Inflammatory macrophage (primary cell): Measurements from ENCODE around the gene NKIRAS2.

Experiments
- DNase-seq, 2 donors: peaks; one replicate each; pipeline ENCODE4 v3.0.0-alpha.2; 2020 to 2022
- total RNA-seq, 18 experiments: gene quantifications; one replicate each; lab custom pipeline; 2026; ENCODE audit warnings: mixed read lengths in 6 of 18, inconsistent platforms in 2 of 18; lab: John Stamatoyannopoulos, UW

NKIRAS2 gene
- total RNA-seq, result 35.2 to 61.7 (median 48.1) reads per million in 18 experiments

DNA sequence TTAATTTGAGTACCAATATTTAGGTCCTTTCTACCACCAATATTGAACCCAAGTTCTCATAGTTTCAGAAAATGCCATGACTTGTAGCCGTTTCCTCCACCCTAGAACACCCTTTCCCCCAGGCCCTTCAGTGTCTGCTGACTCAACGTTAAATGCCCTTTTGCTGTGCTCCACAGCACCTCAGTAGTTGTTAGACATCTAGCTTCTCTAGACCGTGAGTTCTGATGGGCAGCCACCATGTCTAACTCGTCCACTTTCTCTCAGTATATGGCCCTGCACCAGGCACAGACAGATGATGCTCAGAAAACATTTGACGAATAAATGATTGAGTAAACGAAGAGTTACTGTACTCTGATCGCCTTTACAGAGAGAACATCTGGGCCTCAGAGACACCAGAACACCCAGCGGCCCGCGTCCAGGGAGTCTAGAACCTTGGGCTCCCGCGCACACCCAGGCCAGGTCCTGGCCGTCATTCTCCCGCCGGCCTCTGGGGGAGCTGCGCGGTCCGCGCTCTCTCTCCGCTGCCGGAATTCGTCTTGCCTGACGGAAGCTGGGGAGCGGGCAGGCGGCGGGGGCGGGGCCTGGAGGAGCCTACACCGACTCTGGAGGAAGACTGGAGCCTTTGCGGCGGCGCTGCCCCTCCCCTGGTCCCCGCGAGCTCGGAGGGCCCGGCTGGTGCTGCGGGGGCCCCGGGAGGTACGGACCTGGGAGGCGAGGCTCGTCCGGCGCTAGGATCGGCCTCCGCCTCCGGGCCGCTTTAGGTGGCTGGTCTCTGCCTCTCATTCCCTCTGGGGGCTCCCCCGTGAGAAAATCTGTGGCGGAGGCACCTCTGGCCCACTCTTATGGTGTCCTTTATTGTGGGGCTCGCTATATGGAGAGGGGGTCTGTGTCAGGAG is at the start of gene NKIRAS2:
NKIRAS2 (plus strand) TSS at position 582 of the 896 bp plus-strand sequence. CDS start 1,488 bp downstream, outside the sequence.
- peak; percentile 92 to 94 for DNase-seq

DNA sequence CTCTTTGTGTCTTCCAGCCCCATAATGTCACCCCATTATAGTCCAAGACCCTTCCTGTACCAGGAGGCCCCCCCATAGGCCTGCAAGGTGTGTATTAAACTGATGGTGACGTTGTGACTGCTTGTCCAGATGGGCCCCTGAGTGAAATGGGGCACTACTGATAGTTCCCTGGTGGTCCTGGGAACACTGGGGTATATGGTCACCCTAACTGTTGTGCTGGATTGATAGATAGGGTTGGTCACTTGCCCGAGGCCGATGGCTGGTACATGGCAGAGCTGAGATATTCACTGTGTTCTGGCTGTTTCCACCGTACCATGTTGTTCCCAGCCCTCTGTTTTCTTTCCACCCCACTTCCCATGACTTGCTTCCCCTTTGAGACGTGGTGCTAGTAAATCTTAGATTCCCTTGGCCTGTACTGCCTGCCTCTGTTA is 49.0 kb upstream of the NKIRAS2 start:
- DNase-seq, result peak in 1 of 2 donors; percentile 13

DNA sequence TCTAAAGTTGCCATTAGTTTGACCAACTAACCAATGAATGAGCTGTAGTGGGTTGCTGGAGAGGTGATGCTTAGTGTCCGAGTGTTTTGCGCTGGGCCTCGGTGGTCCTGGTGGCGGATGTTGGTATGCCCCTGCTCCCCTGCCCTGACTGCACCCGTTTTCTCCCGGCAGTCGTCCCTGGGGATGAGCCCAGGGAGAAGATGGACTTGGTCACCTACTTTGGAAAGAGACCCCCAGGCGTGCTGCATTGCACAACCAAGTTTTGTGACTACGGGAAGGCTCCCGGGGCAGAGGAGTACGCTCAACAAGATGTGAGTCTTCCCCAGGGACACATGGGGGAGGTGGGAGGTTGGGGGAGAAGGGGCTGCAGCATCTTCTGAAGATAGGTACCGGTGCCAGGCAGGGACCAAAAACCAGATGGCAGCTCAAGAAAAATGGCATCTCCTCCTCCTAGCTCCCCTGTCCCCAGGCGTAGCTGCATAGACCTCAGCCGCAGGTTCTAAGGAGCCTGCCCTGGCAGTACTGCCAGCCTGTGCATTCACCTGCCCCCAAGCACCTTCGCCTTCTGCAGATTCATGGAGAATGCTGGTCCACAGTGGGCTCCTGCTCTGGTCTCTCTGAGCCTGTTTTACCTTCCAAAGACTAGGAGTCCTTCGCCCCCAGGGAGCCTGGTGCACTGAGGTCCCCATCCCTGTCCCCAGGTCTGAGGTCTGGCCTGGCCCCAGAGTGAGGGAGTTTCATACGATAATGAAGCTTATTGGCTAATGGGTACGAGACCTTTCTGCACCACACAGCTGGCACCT is 48.0 kb upstream of the NKIRAS2 start:
- no peak for DNase-seq

DNA sequence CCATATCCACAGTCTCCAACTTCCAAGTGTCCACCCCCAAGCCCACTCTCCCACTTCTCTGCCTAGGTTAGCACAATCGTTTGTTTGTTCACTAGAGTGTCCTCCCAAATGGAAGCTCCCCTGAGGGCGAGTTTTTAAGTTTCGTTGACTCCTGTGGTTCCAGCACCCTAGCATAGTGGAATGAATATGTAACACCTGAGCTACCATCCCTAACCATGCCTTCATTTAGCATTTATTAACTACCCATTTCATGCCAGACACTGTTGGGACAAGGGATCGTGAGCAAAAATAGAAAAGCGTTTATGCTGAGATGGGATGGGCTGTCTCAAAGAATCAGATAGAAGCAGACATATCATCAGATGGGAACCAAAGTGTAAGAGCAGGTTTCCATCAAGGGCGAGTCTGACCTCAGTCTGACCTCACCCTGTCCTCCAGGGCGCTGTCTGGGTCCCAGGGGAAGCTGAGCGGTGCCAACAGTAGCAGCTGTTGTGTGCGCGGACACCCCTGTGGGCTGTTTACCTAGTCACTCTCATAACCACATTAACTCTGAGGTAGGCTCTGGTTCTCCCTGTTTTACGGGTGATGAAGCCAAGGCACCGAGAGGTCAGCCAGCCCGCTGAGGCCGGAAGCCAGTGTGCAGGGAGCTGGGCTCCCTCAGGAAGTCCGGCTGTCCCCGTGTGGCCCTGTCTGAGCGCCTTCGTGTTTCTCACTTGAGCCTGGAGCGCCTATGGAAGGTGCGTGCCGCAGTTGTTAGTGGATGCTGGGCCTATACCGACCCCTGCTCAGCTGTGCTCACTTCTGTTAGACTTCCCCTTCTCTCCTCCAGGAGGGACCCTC is 47.1 kb upstream of the NKIRAS2 start:
- no peak for DNase-seq

DNA sequence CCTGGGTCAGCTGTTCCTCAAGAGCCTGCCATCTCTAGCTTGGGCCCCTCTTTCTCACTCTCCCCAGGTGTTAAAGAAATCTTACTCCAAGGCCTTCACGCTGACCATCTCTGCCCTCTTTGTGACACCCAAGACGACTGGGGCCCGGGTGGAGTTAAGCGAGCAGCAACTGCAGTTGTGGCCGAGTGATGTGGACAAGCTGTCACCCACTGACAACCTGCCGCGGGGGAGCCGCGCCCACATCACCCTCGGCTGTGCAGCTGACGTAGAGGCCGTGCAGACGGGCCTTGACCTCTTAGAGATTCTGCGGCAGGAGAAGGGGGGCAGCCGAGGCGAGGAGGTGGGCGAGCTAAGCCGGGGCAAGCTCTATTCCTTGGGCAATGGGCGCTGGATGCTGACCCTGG is 46.5 kb upstream of the NKIRAS2 start:
- no peak for DNase-seq

DNA sequence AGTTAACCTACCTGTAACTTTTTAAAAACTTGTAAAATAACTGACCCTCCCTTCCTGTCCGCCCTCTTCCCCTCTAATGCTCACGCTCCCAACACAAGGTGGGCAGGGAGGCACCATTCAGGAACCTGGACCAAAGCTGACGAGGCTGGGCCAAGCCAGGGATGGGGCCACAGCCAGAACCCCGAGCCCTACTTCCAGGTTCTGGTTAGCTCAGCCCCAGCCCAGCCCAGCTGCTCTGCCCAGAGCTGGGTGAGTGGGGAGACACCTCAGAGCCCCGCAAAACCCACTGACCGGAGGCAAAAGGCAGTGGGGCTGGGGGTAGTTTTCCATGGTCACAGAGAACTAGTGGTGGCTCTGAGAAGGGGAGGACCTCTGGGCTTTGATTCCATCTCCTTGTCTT is 45.9 kb upstream of the NKIRAS2 start:
- no peak for DNase-seq

DNA sequence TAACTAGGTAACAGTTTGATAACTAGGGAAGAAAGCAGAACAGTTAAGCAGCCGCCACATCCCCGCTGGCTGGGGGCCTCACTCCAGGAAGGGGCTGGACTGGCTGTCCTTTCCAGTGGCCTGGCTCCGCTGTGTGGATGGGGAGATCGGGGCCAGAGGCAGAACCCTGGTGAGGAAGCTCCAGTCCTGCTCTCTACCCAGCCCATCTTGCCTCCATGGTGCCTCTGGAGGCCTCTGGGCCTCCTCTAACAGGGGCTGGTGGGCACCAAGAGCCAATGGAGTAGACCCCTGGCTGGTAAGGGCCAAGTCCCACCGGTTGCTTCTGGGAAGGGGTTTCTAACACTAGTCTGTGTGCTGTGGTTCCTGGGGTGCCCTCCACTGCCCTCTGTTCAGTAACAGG is 45.2 kb upstream of the NKIRAS2 start:
- no peak for DNase-seq

DNA sequence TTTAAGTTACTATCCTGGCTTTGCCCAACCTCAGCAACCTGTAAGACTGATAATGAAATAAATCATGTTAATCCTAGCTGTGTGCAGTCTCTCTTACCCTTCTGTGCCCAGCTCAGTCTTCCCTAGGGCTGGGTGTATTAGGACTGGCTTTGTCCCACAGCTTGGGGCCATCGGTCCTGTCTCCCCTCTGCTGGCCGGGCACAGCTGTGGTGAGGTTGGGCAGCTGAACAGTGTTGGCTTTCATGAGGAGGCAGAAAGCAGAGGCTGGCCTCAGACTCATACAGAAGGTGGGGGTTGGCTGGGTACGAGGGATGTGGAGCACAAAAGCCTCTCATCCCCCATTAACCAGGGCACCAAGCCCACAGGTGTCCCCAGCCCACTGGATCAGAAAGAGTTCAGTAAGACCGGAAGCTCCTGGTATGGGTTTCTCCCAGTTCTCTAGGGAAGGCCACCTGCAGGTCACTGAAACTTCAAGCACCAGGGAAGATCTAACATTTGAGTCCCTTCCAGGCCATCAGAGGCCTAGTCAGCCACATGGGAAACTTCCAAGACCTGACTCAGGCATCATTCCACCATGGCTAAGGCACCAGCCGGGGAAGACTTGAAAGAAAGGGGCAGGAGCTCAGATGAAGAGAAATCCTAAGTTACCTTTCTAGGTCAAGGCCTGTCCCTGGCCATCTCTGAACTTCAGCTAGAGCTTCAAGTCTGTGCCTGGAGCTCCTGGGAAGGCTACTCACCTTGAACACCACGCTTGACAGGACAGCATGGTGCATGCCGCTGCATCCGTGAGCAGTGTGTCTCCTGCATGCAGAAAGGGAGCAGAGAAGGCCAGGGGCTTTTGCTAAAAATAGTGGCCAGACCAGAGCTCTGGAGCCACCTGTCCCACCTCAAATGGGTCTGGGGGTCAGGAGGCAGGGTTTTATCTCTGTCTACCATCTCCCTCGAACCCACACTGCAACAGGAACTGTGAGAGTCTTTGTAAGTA is 44.5 kb upstream of the NKIRAS2 start:
- no peak for DNase-seq

DNA sequence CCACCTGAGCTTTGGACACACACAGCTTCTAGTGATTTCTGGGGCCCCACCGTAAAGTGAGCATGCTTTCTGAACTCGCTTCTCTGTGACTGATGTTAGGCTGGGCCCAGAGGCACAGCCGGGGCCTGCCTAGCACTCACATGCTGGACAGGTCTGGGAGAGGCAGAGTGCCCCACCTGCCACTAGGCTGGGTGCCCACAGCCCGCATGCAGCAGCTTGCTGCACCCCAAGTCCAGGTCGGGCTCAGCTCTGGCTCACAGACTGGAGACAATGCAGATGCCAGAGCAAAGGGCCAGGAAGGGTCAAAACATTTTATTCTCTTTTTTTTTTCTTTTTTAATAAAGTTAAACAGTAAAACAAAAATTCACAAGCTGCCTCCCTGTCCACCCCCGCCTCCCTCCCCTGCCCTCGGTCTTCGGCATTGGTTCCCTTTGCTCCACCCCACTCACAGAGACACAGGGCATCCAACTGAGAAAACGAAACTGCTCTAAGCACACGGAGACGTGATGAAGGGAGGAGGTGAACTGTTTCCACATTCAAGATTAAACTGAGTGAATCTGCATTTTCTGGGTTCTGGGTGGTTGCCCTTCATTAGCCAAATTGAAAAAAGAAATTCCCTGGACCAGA is 43.6 kb upstream of the NKIRAS2 start:
- no peak for DNase-seq

DNA sequence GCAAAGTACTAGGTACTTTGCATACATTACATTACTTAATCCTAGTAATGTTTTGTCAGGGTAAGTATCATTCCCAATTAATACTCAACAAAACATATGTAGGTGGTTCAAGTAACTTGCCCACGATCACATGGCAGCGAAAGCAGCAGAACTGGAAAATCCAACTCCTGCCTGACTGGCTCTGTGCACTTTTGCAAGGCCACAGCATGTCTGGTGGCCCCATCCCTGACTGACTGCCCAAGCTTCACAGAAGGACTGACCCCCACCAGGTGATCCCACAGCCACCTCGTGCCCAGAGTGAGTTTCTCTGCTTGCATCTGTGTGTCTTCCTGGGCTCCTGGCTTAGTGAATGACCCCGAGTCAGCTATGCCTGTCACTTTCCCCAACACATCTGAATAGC is 41.9 kb upstream of the NKIRAS2 start:
- no peak for DNase-seq

DNA sequence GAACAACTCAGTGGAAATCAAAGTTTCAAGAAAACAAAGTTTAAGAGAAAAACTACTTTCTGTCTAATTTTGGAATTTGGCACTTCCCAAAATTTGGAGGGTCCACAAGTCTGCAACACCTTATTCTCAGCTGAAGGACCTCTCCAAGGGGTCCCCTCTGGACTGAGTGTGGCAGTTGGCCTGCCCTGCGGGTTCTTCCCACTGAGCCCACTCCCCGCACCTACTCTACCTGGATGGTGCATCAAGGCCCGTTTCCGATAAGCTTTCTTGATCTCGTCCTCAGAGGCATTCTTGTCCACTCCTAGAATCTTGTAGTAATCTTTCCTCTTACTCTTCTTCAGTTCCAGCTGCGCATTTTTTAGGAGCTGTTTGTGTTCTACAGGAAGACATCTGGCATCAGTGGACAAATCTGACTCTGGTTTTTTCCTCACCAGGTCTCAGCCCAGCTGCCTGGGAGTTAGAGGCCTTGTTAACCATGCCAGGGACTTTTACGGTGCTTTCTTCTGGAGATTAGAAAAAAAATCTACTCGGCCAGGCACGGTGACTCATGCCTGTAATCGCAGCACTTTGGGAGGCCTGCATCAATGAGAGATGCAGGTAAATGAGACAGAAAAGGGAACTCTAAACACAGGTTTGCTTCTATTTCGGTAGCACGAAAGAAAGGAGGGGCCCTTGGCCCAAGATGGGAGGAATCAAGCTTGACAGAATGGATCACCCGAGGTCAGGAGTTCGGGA is 37.7 kb upstream of the NKIRAS2 start:
- DNase-seq, result no peak

DNA sequence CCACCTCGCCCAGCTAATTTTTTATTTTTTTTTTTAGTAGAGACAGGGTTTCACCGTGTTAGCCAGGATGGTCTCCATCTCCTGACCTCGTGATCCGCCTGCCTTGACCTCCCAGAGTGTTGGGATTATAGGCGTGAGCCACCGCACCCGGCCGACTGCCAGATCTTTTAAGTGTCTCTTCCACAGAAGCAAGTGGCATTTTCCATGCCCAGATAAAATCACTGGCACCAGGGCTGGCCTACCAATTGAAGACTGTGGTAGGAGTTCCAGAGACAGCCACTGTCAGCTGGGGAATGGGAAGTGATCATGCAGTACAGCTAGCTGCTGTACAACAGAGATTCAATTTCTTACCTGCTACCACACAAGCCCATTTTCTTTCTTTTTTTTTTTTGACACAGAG is 35.4 kb upstream of the NKIRAS2 start:
- DNase-seq, result no peak

DNA sequence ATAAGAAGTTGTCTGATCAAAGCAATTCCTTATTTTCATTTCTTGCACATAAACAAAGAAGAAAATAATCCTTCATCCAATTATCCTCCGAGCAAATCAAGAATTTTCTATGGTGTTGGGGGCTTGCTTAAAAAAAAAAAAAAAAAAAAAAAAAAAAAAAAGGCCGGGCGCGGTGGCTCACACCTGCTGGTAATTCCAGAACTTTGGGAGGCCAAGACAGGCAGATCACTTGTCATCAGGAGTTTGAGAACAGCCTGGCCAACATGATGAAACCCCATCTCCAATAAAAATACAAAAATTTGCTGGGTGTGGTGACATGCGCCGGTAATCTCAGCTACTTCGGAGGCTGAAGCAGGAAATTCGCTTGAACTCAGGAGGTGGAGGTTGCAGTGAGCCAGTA is 34.0 kb upstream of the NKIRAS2 start:
- DNase-seq, result no peak

DNA sequence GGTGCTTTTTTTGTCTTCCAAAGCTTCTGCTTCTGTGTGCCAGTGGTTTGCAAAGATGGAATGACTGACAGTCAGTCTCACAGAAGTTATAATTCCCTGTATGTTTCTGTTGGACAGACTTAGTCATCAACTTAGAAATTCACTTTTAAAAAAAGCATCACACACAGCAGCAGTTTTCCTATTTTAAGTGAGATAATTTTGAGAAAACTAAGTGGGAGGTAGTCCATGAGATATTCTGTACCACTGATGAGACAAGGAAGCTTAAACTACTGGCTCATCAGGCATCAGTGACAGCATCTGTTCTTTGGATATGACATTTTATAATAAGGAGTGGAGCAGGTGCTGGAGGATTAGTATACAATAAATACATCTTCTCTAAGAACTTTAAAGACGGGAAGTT is 33.3 kb upstream of the NKIRAS2 start:
- no peak for DNase-seq

DNA sequence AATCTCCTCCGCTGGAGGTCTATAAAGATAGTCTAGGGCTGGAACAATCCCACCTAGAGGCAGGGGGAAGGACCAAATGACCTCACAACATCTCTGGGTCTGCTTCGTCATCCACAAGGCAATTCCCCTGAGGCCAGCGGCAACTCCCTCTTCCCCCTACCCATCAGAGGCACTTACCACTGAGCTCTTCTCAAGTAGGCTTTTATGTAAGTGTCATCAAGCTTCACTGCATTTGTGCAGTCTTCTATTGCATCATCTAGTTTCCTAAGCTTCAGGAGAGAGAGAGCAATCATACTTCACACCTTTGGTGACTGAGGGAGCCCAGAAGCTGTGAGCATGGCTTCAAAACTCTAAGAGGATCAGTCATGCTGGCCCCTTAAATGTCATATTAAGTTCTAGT is 32.2 kb upstream of the NKIRAS2 start:
- no peak for DNase-seq

DNA sequence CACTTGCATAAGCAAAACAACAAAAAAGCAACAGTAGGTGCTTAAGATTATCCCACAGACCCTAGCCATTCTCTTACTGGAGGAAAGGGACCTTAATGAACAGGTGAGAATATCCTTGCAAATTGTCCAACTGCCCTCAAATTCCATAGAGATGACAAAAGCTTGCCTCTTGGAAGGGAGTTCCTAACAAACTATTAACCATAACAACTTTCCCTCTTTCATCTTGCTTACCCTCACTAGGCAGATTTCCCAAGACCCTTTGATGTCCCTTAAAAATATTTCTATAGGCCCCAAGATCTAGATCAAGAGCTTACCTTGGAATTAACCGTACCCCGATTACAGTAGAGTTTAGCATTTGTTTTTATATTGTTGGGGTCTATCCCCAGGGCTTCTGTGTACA is 31.5 kb upstream of the NKIRAS2 start:
- no peak for DNase-seq

DNA sequence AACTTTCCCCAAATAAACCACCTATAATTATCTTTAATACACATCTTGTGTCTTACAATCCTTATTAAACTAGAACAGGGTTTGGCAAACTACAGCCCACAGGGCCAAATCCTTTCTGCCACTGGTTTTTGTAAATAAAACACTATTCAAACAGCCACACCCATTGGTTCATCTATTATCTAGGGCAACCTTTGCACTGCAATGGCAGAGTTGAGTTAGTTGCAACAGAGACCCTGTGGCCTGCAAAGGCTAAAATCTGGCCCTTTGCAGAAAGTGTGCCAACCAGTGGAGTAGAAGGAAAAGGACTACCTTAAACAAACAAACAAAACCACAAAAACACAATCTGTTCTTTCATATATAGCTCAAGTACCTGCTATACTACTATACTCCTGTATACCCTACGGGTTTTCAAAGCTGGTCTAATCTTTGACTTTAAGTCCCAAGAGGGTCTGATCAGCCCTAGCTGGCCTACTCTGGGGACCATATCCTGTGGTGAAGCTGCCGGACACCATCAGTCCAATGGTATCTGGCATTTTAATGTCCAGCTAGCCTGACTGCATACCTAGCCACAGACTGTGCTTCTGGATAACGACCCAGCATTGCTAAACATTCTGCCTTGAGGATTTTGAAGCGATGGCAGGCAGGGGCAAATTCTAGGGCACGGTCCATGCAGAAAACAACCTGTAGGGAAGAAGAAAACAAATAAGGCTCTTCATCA is 30.0 kb upstream of the NKIRAS2 start:
- DNase-seq, result no peak

DNA sequence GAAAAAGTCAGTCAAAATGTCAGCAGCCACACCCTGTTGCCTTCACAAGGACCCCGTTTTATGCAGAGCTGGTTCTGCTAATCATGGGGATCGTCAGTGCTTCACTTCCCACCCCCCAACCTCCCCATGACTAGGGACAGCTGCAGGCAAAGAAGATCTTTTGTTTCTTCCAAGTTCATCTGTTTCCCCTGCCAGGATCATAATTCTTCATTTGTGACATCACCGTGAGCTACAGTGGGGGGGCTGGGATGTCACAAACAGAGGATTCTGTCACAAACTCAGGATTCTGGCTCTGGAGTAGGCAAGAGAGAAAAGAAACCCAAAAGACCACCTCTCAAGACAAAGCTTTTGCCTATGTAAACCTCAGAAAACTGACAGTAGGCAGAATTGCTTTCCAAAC is 27.3 kb upstream of the NKIRAS2 start:
- no peak for DNase-seq

DNA sequence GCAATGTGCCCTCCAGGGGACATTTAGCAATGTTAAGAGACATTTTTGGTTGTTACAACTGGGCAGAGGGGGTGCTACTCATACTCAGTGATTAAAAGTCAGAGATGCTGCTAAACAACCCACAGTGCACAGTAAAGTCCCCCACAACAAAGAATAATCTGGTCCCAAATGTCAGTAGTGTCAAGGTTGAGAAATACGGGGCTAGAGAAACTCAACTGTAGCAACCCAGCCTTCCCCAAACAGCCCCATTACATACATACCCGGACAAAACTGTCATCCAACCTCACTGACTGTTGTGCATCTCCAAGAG is 23.1 kb upstream of the NKIRAS2 start:
- DNase-seq, result no peak

DNA sequence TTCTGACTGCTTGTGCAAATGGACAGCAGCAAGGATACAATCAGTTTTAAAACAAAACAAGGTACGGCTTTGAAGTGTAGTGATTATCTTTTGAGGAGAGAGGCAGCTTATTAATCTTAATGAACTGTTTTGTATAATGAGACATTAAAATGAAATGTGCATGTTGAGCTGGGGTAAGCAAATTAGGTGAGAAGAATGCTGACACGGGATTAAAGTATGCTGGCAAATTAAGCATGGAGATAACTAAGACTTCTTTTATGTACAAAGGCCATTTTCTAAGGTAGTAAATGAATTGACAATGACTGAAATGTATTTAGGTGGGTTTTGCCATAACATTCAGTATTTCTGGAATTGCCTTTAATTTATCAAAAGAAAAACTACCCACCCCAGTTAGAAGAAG is 21.4 kb upstream of the NKIRAS2 start:
- no peak for DNase-seq
